ENCODE measurements around the gene GIT1. TPM values are rescaled to one million over a fixed set of nuclear protein-coding genes. Genes with fewer than 3 reads are reported as not detected.

GIT1 gene
- total RNA-seq, 3 donors from 2014 or later (not counting 1 experiment from before 2014, with no cell fraction given): 39.4 to 61.4 (median 54.6) TPM

DNA sequence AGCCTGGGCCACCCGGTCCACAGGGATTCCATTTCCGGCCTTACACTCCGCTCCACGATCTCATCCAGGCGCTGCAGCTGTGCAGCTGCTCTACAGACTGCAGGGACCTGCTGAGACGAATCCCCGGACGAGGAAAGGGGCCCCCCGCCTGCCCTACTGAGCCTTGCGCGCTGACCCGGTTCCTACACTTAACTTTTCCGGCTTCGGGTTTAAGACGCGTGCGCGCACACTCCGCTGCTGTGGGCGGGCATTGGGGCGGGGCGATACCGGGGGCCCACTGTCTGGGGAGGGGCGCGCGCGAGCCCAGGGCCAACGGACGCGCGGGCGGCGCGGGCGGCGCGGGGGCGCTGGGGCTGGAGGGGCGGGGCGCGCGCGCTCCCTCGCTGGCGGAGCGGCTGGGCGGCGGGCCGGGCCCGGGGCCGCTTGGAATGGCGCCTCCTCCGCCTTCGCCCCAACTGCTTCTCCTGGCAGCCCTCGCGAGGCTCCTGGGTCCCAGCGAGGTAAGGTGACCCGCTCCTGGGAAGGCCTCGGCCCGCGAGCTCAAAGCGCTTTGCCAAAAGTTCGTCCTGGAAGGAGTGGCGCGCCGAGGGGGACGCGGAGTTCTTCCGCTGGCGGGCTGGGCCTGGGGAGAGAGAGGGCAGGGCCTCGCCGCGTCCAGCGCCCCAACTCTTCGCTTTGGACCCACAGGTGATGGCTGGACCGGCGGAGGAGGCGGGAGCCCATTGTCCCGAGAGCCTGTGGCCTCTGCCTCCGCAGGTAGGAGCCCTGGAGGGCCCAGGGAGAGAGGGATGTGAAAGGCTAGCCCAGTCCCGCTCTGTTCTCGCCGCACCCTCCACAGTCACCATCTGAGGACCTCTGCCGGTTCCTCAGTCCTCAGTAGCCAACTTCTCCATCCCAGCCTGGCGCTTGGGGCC lies 20.9 kb downstream of the GIT1 start, which contains the start of gene TP53I13:
TP53I13 (plus strand) TSS at position 371 of the 914 bp plus-strand sequence; CDS start at position 429, 58 bp downstream.
- intact Hi-C loops (cut with micrococcal nuclease): loop anchor here (2.0 to 10.0 kb wide), 2 partner anchors 20 to 46 kb away; partner anchors contain the start of gene GIT1
- TF ChIP-seq, protein P1, sequence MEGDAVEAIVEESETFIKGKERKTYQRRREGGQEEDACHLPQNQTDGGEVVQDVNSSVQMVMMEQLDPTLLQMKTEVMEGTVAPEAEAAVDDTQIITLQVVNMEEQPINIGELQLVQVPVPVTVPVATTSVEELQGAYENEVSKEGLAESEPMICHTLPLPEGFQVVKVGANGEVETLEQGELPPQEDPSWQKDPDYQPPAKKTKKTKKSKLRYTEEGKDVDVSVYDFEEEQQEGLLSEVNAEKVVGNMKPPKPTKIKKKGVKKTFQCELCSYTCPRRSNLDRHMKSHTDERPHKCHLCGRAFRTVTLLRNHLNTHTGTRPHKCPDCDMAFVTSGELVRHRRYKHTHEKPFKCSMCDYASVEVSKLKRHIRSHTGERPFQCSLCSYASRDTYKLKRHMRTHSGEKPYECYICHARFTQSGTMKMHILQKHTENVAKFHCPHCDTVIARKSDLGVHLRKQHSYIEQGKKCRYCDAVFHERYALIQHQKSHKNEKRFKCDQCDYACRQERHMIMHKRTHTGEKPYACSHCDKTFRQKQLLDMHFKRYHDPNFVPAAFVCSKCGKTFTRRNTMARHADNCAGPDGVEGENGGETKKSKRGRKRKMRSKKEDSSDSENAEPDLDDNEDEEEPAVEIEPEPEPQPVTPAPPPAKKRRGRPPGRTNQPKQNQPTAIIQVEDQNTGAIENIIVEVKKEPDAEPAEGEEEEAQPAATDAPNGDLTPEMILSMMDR (IDR thresholded peaks at IDR 0.05): no peak
- H3K4me3 ChIP-seq (ENCODE audit: low read length): peak within 1 kb of the TSS; percentile 96

DNA sequence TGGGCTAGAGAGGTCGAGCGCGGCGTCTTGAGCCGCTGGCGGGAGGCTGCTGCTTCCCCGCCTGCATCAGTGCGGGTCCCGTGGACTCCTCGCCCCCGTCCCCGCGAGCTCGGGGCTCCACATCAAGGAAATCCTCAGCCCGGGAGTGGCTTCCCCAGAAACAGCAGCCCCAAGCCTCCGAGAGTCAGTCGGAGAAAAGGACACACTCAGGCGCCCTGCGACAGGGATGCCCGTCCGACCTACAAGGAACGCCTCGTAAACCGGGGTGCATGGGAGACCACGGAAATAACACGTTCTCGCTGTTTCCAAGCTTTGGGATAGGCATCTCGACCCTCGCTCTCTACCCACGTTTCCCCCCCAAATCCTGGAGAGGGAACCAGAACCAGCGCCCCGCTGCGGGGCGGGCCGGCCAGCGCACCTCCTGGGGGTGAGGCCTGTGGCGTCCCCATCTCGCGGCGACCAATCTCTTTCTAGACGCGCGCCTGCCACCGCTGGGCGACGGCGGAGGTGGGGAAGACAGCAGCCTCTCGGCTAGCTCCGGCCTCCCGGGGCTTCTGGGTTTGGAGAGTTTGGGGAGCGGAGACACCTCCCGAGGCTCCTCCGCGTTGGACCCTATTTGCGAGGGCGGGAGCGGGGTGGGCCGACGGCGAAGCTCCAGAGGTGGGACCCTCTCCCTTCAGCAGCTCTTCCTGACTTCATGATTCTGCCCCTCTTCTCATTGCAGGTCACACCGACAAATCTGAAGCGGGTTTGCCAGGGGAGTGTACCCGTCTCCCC lies 21.7 kb downstream of the GIT1 start:
- intact Hi-C loops (cut with micrococcal nuclease): loop anchor here (2.0 to 10.0 kb wide), 2 partner anchors 21 to 47 kb away; partner anchors contain the start of gene GIT1
- Histone ChIP-seq H3K4me3 (ENCODE audit: low read length) (peak overlapping the region; percentile 96), H3K9me3 (ENCODE audit: control insufficient read depth, insufficient read depth, low read length) (no peaks in the 10 kb centered on the region), H3K27me3 (ENCODE audit: control insufficient read depth, insufficient read depth, low read length) (no peaks in the 10 kb centered on the region), H3K27ac (ENCODE audit: low read length) (peak overlapping the region; percentile 83), H3K4me1 (ENCODE audit: control insufficient read depth, insufficient read depth, low read length) (peaks cover 52% of the 10 kb centered on the region), H3K36me3 (ENCODE audit: control insufficient read depth, insufficient read depth, low read length) (peaks cover 2% of the 10 kb centered on the region)
- peak; percentile 71 to 86 for DNase-seq
- H3K36me3 Mint-ChIP-seq: no peaks in the 10 kb centered on the region
- H3K27me3 Mint-ChIP-seq (ENCODE audit: low read depth in 2 of 2): no peaks in the 10 kb centered on the region
- peak overlapping the region; percentile 99 for H3K4me3 Mint-ChIP-seq
- H3K27ac Mint-ChIP-seq: peak overlapping the region; percentile 93 to 94
- TF ChIP-seq, protein P1 (IDR thresholded peaks at IDR 0.05): no peak
- ATAC-seq: peak; percentile 59 to 76 (median 60)
- peaks cover 41 to 51% of the 10 kb centered on the region in 2 donors for H3K4me1 Mint-ChIP-seq
- WGBS (ENCODE audit: insufficient coverage): under 1% methylated on average over 63 of the region's 63 CpGs
- H3K9me3 Mint-ChIP-seq: no peaks in the 10 kb centered on the region

More for the DNA sequence above, 20.9 kb downstream of the GIT1 start, which contains the start of gene TP53I13:
- 2% methylated on average over 85 of the region's 85 CpGs for WGBS (ENCODE audit: insufficient coverage)
- H3K27me3 Mint-ChIP-seq (ENCODE audit: low read depth in 2 of 2): no peaks in the 10 kb centered on the region
- Histone ChIP-seq H3K27ac (ENCODE audit: low read length) (peak within 1 kb of the TSS; percentile 83), H3K4me1 (ENCODE audit: control insufficient read depth, insufficient read depth, low read length) (peaks cover 49% of the 10 kb centered on the region), H3K27me3 (ENCODE audit: control insufficient read depth, insufficient read depth, low read length) (no peaks in the 10 kb centered on the region), H3K36me3 (ENCODE audit: control insufficient read depth, insufficient read depth, low read length) (peaks cover 4% of the 10 kb centered on the region), H3K9me3 (ENCODE audit: control insufficient read depth, insufficient read depth, low read length) (no peaks in the 10 kb centered on the region)
- H3K27ac Mint-ChIP-seq: peak within 1 kb of the TSS; percentile 93 to 94
- no peaks in the 10 kb centered on the region for H3K36me3 Mint-ChIP-seq
- ATAC-seq (peak; percentile 57 to 73 (median 57)), DNase-seq (peak; percentile 74 to 92)
- H3K4me1 Mint-ChIP-seq: peaks cover 38 to 47% of the 10 kb centered on the region in 2 donors
- H3K9me3 Mint-ChIP-seq: no peaks in the 10 kb centered on the region
- peak within 1 kb of the TSS; percentile 99 for H3K4me3 Mint-ChIP-seq

DNA sequence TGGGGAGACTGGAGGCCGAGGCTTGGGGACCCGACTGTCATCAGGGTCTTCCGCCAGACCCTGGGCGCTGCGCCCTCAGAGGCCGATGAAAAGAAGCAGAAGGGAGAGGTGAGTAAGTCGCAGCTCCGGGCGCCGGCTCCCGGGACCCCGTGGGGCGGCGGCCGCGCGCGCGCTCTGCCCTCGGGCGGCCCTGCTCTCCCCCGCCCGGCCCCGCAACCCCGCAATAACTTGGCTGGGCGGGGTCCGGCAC lies 22.2 kb downstream of the GIT1 start:
- Histone ChIP-seq H3K9me3 (ENCODE audit: control insufficient read depth, insufficient read depth, low read length) (no peaks in the 10 kb centered on the region), H3K36me3 (ENCODE audit: control insufficient read depth, insufficient read depth, low read length) (peaks cover 6% of the 10 kb centered on the region), H3K27me3 (ENCODE audit: control insufficient read depth, insufficient read depth, low read length) (no peaks in the 10 kb centered on the region), H3K27ac (ENCODE audit: low read length) (peak overlapping the region; percentile 83), H3K4me1 (ENCODE audit: control insufficient read depth, insufficient read depth, low read length) (peaks cover 55% of the 10 kb centered on the region), H3K4me3 (ENCODE audit: low read length) (peak overlapping the region; percentile 96)
- Mint-ChIP-seq H3K4me3 (peak overlapping the region; percentile 99), H3K27me3 (ENCODE audit: low read depth in 2 of 2) (no peaks in the 10 kb centered on the region), H3K9me3 (no peaks in the 10 kb centered on the region), H3K4me1 (peaks cover 46 to 56% of the 10 kb centered on the region in 2 donors), H3K27ac (peak overlapping the region; percentile 93 to 94), H3K36me3 (no peaks in the 10 kb centered on the region)
- WGBS (ENCODE audit: insufficient coverage): under 1% methylated on average over 27 of the region's 27 CpGs
- TF ChIP-seq, protein P1 (IDR thresholded peaks at IDR 0.05): no peak
- ATAC-seq: peak; percentile 6 to 25 (median 10)
- no peak for DNase-seq
- intact Hi-C loops (cut with micrococcal nuclease): loop anchor here (10.0 kb wide), 1 partner anchor 48 kb away; no protein-coding TSS in a partner anchor
